CD4-positive, alpha-beta T cell (primary cell): Measurements from ENCODE around the gene SKA3. TPM values are rescaled to one million over a fixed set of nuclear protein-coding genes. Genes with fewer than 3 reads are reported as not detected.
"Not testable (repeated sequence)": the region's sequence is repeated elsewhere in the genome, so short reads cannot be mapped to it uniquely, and the experiment has no call there.

Experiments
- ATAC-seq: fragments of 200-7000 bp; cut with Tn5 transposase; one replicate; pipeline ENCODE4 v1.10.0; 2022; ENCODE audit warnings: mild to moderate bottlenecking; ENCODE audit not compliant: poor library complexity
- CTCF ChIA-PET: fragments of 350-600 bp; sonication (Branson Sonifier 250); formaldehyde crosslinking; loops from one replicate; lab custom pipeline; 2021; ENCODE audit warnings: antibody characterized with exemption, inconsistent platforms; lab: Charles Lee
- POLR2A ChIA-PET: fragments of 350-600 bp; sonication (Branson Sonifier 250); formaldehyde crosslinking; loops from one replicate; lab custom pipeline; 2021; ENCODE audit warnings: antibody characterized with exemption, inconsistent platforms; lab: Charles Lee
- DNase-seq, 14 experiments: peaks; one replicate each; pipeline ENCODE4 v3.0.0-alpha.2; 2013 to 2020; ENCODE audit warnings: mixed read lengths in 2 of 14
- H3K27ac ChIP-seq, 2 donors: one replicate each; pipeline versions ENCODE4 v1.5.1 to v1.7.0; 2013; ENCODE audit warnings: low read length in 2 of 2, low read depth in 1 of 2, mild to moderate bottlenecking in 1 of 2
- H3K27me3 ChIP-seq, 2 experiments: 1 replicate in 1 of 2; 2 replicates in 1 of 2; pipeline versions ENCODE4 v1.6.1 to v1.7.0; 2013; ENCODE audit warnings: low read length in 2 of 2, control low read depth in 1 of 2, mild to moderate bottlenecking in 1 of 2, moderate library complexity in 1 of 2; ENCODE audit not compliant: insufficient read depth in 2 of 2, control insufficient read depth in 1 of 2
- H3K36me3 ChIP-seq: one replicate; pipeline ENCODE4 v1.6.1; 2013; ENCODE audit warnings: low read length, control low read depth; ENCODE audit not compliant: insufficient read depth
- H3K4me1 ChIP-seq: one replicate; pipeline ENCODE4 v1.6.1; 2013; ENCODE audit warnings: low read length, control low read depth; ENCODE audit not compliant: insufficient read depth
- H3K4me3 ChIP-seq: one replicate; pipeline ENCODE4 v1.5.1; 2013; ENCODE audit warnings: mild to moderate bottlenecking, low read length, moderate library complexity
- H3K9me3 ChIP-seq, 2 experiments: 1 replicate in 1 of 2; 2 replicates in 1 of 2; pipeline versions ENCODE4 v1.6.1 to v1.7.0; 2013; ENCODE audit warnings: low read length in 2 of 2, mild to moderate bottlenecking in 2 of 2, control low read depth in 1 of 2, moderate library complexity in 1 of 2; ENCODE audit not compliant: control insufficient read depth in 1 of 2, insufficient read depth in 1 of 2
- H3K27ac Mint-ChIP-seq: one replicate; pipeline ENCODE4 v1.8.0; 2020; ENCODE audit warnings: mixed read lengths
- H3K27me3 Mint-ChIP-seq: one replicate; pipeline ENCODE4 v1.8.0; 2021; ENCODE audit warnings: mixed read lengths
- H3K36me3 Mint-ChIP-seq: one replicate; pipeline ENCODE4 v1.8.0; 2021; ENCODE audit warnings: low read depth, mixed read lengths
- H3K4me1 Mint-ChIP-seq: one replicate; pipeline ENCODE4 v1.8.0; 2021; ENCODE audit warnings: low read depth, mixed read lengths
- H3K4me3 Mint-ChIP-seq: one replicate; pipeline ENCODE4 v1.8.0; 2020; ENCODE audit warnings: mild to moderate bottlenecking, mixed read lengths
- H3K9me3 Mint-ChIP-seq: one replicate; pipeline ENCODE4 v1.8.0; 2020; ENCODE audit warnings: mixed read lengths
- intact Hi-C, 2 experiments: fragments of 100-400 bp; cut with DNase I in 1 of 2; cut with micrococcal nuclease in 1 of 2; formaldehyde crosslinking; loops; one replicate each; pipeline versions ENCODE4 v1.15.1 to v1.9.0; 2023 to 2025; cut with DNase I, micrococcal nuclease
- total RNA-seq, 174 experiments: library from RNA in 2 of 174; stranded (reverse) in 2 of 174; gene quantifications; one replicate each; pipeline ENCODE4 v1.2.3 and lab custom pipeline; 2021 to 2026
- TF ChIP-seq, protein P1 (sequence below): fragments of 200-600 bp; IDR thresholded peaks from one replicate; pipeline ENCODE4 v1.8.0; 2022; ENCODE audit warnings: antibody characterized with exemption, mild to moderate bottlenecking

Gene SKA3
- total RNA-seq, 2 experiments from 2014 or later, result 0.30 TPM; not detected in 1

DNA sequence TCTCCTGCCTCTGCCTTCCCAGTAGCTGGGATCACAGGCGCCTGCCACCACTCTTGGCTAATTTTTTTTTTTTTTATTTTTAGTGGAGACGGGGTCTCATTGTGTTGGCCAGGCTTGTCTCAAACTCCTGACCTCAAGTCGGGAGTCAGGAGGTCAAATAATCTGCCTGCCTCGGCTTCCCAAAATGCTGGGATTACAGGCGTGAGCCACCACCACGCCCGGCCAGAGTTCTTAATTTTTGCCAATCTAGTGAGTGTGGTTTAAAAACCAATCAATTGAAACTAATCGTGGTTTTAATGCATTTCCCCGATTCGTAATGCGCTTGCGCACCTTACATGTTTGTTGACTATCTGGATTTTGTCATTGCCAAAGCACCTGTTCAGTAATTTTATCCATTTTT is 37.0 kb downstream of the SKA3 start:
- peak overlapping the region; percentile 93 for H3K4me3 ChIP-seq
- peaks cover 0 to 2% of the 10 kb centered on the region in 2 experiments for H3K27me3 ChIP-seq
- H3K9me3 ChIP-seq, result no peaks in the 10 kb centered on the region
- Mint-ChIP-seq H3K4me1 (peaks cover 40% of the 10 kb centered on the region), H3K4me3 (peak overlapping the region; percentile 96), H3K27me3 (peaks cover 8% of the 10 kb centered on the region), H3K27ac (peak overlapping the region; percentile 91), H3K9me3 (no peaks in the 10 kb centered on the region), H3K36me3 (peaks cover 33% of the 10 kb centered on the region)
- H3K4me1 ChIP-seq, result peaks cover 27% of the 10 kb centered on the region
- CTCF ChIA-PET, result no interaction called here
- intact Hi-C loops, result loop anchor here in 1 of 2 experiments (5.0 kb wide), 3 partner anchors 237 to 533 kb away; partner anchors contain the start of genes FGF9, MICU2 and XPO4
- POLR2A ChIA-PET, result no interaction called here
- H3K27ac ChIP-seq, result peak overlapping the region; percentile 84 to 97
- DNase-seq (peak in 1 of 14 experiments; percentile 23), ATAC-seq (no peak)
- peaks cover 16% of the 10 kb centered on the region for H3K36me3 ChIP-seq
- TF ChIP-seq, protein P1, sequence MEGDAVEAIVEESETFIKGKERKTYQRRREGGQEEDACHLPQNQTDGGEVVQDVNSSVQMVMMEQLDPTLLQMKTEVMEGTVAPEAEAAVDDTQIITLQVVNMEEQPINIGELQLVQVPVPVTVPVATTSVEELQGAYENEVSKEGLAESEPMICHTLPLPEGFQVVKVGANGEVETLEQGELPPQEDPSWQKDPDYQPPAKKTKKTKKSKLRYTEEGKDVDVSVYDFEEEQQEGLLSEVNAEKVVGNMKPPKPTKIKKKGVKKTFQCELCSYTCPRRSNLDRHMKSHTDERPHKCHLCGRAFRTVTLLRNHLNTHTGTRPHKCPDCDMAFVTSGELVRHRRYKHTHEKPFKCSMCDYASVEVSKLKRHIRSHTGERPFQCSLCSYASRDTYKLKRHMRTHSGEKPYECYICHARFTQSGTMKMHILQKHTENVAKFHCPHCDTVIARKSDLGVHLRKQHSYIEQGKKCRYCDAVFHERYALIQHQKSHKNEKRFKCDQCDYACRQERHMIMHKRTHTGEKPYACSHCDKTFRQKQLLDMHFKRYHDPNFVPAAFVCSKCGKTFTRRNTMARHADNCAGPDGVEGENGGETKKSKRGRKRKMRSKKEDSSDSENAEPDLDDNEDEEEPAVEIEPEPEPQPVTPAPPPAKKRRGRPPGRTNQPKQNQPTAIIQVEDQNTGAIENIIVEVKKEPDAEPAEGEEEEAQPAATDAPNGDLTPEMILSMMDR, result no peak

DNA sequence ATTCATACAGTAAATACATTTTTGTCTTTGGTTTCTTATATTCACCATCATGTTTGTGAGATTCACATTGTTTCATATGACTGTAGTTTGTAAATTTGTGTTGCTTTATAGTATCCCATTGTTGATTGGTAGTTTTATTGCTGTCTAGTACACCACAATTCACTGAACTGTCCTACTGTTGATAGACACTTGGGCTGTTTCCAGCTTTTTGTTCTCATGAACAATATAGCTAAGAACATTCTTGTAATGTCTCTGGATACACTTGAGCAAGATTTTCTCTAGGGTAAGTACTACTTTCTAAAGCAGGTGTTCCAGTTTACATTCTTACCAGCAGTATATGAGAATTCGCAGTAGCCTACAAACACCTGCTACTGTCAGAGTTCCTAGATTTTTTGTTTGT is 37.8 kb downstream of the SKA3 start:
- no peaks in the 10 kb centered on the region for H3K9me3 Mint-ChIP-seq
- CTCF ChIA-PET, result no interaction called here
- POLR2A ChIA-PET, result no interaction called here
- intact Hi-C loops, result loop anchor here in 1 of 2 experiments (5.0 kb wide), 3 partner anchors 236 to 534 kb away; partner anchors contain the start of genes FGF9, MICU2 and XPO4
- H3K4me1 Mint-ChIP-seq, result peaks cover 35% of the 10 kb centered on the region
- no peak overlapping the region for H3K27ac ChIP-seq
- H3K27ac Mint-ChIP-seq, result peak overlapping the region; percentile 79
- no peak overlapping the region for H3K4me3 ChIP-seq
- no peak for ATAC-seq
- peak overlapping the region; percentile 80 for H3K4me3 Mint-ChIP-seq
- peaks cover 20% of the 10 kb centered on the region for H3K4me1 ChIP-seq
- H3K36me3 ChIP-seq, result peaks cover 11% of the 10 kb centered on the region
- H3K9me3 ChIP-seq, result no peaks in the 10 kb centered on the region
- TF ChIP-seq, protein P1, result no peak
- peaks cover 29% of the 10 kb centered on the region for H3K36me3 Mint-ChIP-seq
- no peak for DNase-seq
- H3K27me3 ChIP-seq, result peaks cover 0 to 2% of the 10 kb centered on the region in 2 experiments
- peaks cover 11% of the 10 kb centered on the region for H3K27me3 Mint-ChIP-seq

DNA sequence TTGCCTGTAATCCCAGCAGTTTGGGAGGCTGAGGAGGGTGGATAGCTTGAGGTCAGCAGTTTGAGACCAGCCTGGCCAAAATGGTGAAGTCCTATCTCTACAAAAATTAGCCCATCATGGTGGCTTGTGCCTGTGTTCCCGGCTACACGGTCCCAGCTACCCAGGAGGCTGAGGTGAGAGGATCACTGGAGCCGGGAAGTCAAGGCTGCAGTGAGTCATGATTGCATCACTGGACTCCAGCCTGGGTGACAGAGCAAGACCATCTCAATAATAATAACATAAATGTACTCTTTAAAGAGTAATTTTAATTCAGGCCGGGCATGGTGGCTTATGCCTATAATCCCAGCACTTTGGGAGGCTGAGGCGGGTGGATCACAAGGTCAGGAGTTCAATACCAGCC is 38.7 kb downstream of the SKA3 start:
- H3K9me3 Mint-ChIP-seq, result no peaks in the 10 kb centered on the region
- POLR2A ChIA-PET, result no interaction called here
- intact Hi-C loops, result loop anchor here in 1 of 2 experiments (2.0 to 5.0 kb wide), 4 partner anchors 23 to 535 kb away; partner anchors contain the start of genes FGF9, MICU2 and XPO4
- Histone ChIP-seq H3K4me3 (no peak overlapping the region), H3K36me3 (peaks cover 4% of the 10 kb centered on the region), H3K27me3 (peaks cover 0 to 2% of the 10 kb centered on the region in 2 experiments), H3K27ac (no peak overlapping the region), H3K9me3 (no peaks in the 10 kb centered on the region), H3K4me1 (peaks cover 19% of the 10 kb centered on the region)
- DNase-seq, result peak in 1 of 14 experiments; percentile 18
- CTCF ChIA-PET, result no interaction called here
- H3K27me3 Mint-ChIP-seq, result peaks cover 20% of the 10 kb centered on the region
- TF ChIP-seq, protein P1, result no peak
- H3K36me3 Mint-ChIP-seq, result peaks cover 20% of the 10 kb centered on the region
- no peak overlapping the region for H3K27ac Mint-ChIP-seq
- no peak overlapping the region for H3K4me3 Mint-ChIP-seq
- peaks cover 27% of the 10 kb centered on the region for H3K4me1 Mint-ChIP-seq
- no peak for ATAC-seq

DNA sequence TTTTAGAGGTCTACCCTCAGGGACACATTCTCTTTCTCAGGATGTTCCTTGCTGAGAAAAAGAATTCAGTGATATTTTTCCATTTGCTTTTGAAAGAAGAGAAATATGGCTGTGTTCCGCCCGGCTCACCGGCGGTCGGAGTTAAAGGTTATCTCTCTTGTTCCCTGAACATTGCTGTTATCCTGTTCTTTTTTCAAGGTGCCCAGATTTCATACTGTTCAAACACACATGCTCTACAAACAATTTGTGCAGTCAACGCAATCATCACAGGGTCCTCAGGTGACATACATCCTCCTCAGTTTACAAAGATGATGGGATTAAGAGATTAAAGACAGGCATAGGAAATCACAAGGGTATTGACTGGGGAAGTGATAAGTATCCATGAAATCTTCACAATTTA is 40.5 kb downstream of the SKA3 start:
- peaks cover 23% of the 10 kb centered on the region for H3K27me3 Mint-ChIP-seq
- CTCF ChIA-PET, H3K9me3 Mint-ChIP-seq, H3K4me1 ChIP-seq, H3K4me3 ChIP-seq, H3K27ac ChIP-seq, H3K27me3 ChIP-seq, ATAC-seq, H3K9me3 ChIP-seq, H3K27ac Mint-ChIP-seq, H3K4me3 Mint-ChIP-seq, H3K36me3 ChIP-seq, DNase-seq, POLR2A ChIA-PET: not testable (repeated sequence)
- H3K36me3 Mint-ChIP-seq, result peaks cover 11% of the 10 kb centered on the region
- intact Hi-C loops, result loop anchor here in 1 of 2 experiments (2.0 to 5.0 kb wide), 4 partner anchors 21 to 536 kb away; partner anchors contain the start of genes FGF9, MICU2 and XPO4
- H3K4me1 Mint-ChIP-seq, result peaks cover 17% of the 10 kb centered on the region
